ENCODE measurements around the gene SLC9A8. TPM values are rescaled to one million over a fixed set of nuclear protein-coding genes. Genes with fewer than 3 reads are reported as not detected.

SLC9A8 gene
- total RNA-seq, 1 experiment from 2014 or later = 6.5 TPM

DNA sequence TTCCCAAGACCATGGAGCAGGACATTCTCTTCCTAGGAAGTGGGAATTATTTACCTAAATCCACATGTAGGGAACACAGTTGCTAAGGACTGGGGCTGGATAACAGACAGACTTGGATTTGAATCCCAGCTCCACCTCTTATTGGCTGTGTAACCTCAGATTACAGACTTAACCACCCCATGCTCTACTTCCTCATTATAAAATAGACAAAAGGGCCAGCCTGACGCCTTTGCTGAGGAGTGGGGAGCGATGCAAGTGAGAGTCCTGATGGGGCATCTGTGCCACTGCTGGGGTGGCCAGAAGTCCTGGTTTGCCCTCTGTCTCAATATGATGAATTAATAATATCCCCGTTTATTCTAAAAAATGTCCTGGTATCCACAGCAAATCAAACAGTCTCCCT, 55.9 kb downstream of the SLC9A8 start:
- Mint-ChIP-seq H3K4me3 (no peak overlapping the region), H3K27me3 (ENCODE audit: low read depth) (no peaks in the 10 kb centered on the region), H3K9me3 (no peaks in the 10 kb centered on the region), H3K27ac (no peak overlapping the region), H3K4me1 (peaks cover 15% of the 10 kb centered on the region), H3K36me3 (no peaks in the 10 kb centered on the region; the same call in 1 of the 2 replicates)
- ATAC-seq = no peak
- DNase-seq (ENCODE audit: low spot score) = no peak
- ChIA-PET POLR2A (no interaction called here), CTCF (no interaction called here)
- TF ChIP-seq, protein P1, sequence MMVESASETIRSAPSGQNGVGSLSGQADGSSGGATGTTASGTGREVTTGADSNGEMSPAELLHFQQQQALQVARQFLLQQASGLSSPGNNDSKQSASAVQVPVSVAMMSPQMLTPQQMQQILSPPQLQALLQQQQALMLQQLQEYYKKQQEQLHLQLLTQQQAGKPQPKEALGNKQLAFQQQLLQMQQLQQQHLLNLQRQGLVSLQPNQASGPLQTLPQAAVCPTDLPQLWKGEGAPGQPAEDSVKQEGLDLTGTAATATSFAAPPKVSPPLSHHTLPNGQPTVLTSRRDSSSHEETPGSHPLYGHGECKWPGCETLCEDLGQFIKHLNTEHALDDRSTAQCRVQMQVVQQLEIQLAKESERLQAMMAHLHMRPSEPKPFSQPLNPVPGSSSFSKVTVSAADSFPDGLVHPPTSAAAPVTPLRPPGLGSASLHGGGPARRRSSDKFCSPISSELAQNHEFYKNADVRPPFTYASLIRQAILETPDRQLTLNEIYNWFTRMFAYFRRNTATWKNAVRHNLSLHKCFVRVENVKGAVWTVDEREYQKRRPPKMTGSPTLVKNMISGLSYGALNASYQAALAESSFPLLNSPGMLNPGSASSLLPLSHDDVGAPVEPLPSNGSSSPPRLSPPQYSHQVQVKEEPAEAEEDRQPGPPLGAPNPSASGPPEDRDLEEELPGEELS (CRISPR knock-in tag; IDR thresholded peaks at IDR 0.05) = no peak
- TF ChIP-seq ZNF281 (CRISPR knock-in tag; IDR thresholded peaks at IDR 0.05) = no peak
- TF ChIP-seq MYBL2 (CRISPR knock-in tag; IDR thresholded peaks at IDR 0.05) = no peak
- no peak for TF ChIP-seq RORB (CRISPR knock-in tag; IDR thresholded peaks at IDR 0.05)
- TF ChIP-seq, protein P2, sequence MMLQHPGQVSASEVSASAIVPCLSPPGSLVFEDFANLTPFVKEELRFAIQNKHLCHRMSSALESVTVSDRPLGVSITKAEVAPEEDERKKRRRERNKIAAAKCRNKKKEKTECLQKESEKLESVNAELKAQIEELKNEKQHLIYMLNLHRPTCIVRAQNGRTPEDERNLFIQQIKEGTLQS (CRISPR knock-in tag; conservative IDR thresholded peaks at IDR 0.05) = no peak
- no peak for TF ChIP-seq ZBTB21 (CRISPR knock-in tag; IDR thresholded peaks at IDR 0.05; ENCODE audit: borderline replicate concordance)
- no peak for TF ChIP-seq IRF1 (CRISPR knock-in tag; IDR thresholded peaks at IDR 0.05)
- TF ChIP-seq TP53 (CRISPR knock-in tag; IDR thresholded peaks at IDR 0.05) = no peak

DNA sequence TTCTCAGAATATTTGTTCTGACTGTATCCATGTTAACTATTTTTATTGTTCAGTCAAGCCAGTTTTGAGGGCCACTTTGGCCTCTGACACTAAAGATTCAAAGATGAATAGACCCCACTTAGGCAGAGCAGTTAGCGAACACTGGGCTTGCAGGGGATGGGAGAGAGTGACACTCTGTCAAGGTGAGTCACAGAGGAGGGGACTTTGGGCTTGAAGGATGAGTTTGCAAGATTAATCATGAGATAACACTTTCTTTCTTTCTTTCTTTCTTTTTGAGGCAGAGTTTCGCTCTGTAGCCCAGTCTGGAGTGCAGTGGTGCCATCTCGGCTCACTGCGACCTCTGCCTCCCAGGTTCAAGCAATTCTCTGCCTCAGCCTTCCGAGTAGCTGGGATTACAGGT, 56.3 kb downstream of the SLC9A8 start:
- Mint-ChIP-seq H3K4me3 (no peak overlapping the region), H3K4me1 (peaks cover 15% of the 10 kb centered on the region), H3K36me3 (no peaks in the 10 kb centered on the region; the same call in 1 of the 2 replicates), H3K27ac (no peak overlapping the region), H3K27me3 (ENCODE audit: low read depth) (no peaks in the 10 kb centered on the region), H3K9me3 (no peaks in the 10 kb centered on the region)
- no peak for ATAC-seq
- no peak for DNase-seq (ENCODE audit: low spot score)
- ChIA-PET POLR2A (interaction anchor here (0.5 kb wide), 1 partner anchor 182 kb away, joined by 3 read pairs; no protein-coding TSS in a partner anchor), CTCF (no interaction called here)
- TF ChIP-seq SMAD3 (CRISPR knock-in tag; IDR thresholded peaks at IDR 0.05; ENCODE audit: borderline replicate concordance) (no peak), FOXJ3 (CRISPR knock-in tag; IDR thresholded peaks at IDR 0.05; ENCODE audit: borderline replicate concordance) (no peak)

- Mint-ChIP-seq H3K4me1 (peaks cover 15% of the 10 kb centered on the region), H3K27ac (0 out of 2 replicates have a peak overlapping the region, but pooled peaks have one; percentile 51), H3K36me3 (no peaks in the 10 kb centered on the region; the same call in 1 of the 2 replicates), H3K9me3 (no peaks in the 10 kb centered on the region), H3K27me3 (ENCODE audit: low read depth) (no peaks in the 10 kb centered on the region), H3K4me3 (no peak overlapping the region)
- ChIA-PET CTCF (no interaction called here), POLR2A (no interaction called here)
- DNase-seq (ENCODE audit: low spot score) (no peak), ATAC-seq (no peak)
- TF ChIP-seq FOXK1 (CRISPR knock-in tag; IDR thresholded peaks at IDR 0.05) = no peak
These were observed 57.6 kb downstream of the SLC9A8 start for GRCh38 chr20:49870261-49870660.

DNA sequence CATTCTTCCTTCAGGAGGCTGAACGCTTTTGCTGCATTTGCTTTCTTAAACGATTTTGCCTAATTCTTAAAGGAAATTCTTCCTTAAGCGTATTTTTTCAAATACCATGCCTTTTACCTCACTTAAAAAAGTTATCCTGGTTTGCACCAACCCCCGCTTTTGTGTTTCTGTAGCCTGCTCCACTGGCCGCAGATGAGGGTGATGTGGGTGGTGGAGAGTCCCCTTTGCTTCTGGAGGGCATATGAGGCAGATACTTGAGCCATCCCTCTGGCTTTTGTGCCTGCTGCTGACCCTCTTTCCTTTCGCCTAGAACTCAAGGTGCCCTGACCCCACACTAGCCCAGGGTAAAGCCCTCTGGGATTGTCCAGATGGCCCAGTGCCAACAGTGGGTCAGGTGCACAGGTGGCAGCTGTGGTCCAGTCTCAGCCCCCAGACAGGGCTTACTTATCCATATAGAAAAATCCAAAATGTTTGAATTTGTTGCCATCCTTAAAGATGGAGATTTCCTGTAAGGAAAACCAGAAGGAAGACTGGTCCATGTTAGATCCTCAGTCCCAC, 58.8 kb downstream of the SLC9A8 start:
- no peak overlapping the region for H3K27ac Mint-ChIP-seq
- CTCF ChIA-PET = interaction anchor here (0.9 to 2.0 kb wide), 5 partner anchors 15 to 330 kb away, joined by 4 to 8 read pairs (median 5); no protein-coding TSS in a partner anchor
- POLR2A ChIA-PET = interaction anchor here (0.5 to 0.6 kb wide), 2 partner anchors 72 to 139 kb away, joined by 3 to 5 read pairs; no protein-coding TSS in a partner anchor
- no peak for DNase-seq (ENCODE audit: low spot score)
- no peak overlapping the region for H3K4me3 Mint-ChIP-seq
- ATAC-seq = no peak
- H3K27me3 Mint-ChIP-seq (ENCODE audit: low read depth) = no peaks in the 10 kb centered on the region
- H3K9me3 Mint-ChIP-seq = no peaks in the 10 kb centered on the region
- peaks cover 15% of the 10 kb centered on the region for H3K4me1 Mint-ChIP-seq
- H3K36me3 Mint-ChIP-seq = no peaks in the 10 kb centered on the region; the same call in 1 of the 2 replicates
- no peak for TF ChIP-seq ZNF416 (CRISPR knock-in tag; IDR thresholded peaks at IDR 0.05)
- no peak for TF ChIP-seq ZNF425 (CRISPR knock-in tag; conservative IDR thresholded peaks at IDR 0.05)
- no peak for TF ChIP-seq FOXK1 (CRISPR knock-in tag; IDR thresholded peaks at IDR 0.05)
- no peak for TF ChIP-seq TEAD1 (CRISPR knock-in tag; IDR thresholded peaks at IDR 0.05)
- no peak for TF ChIP-seq E2F1 (CRISPR knock-in tag; IDR thresholded peaks at IDR 0.05)
- no peak for TF ChIP-seq NFYB (CRISPR knock-in tag; conservative IDR thresholded peaks at IDR 0.05; ENCODE audit: low read depth)
- TF ChIP-seq MYBL2 (CRISPR knock-in tag; IDR thresholded peaks at IDR 0.05) = no peak
- TF ChIP-seq CREB1 (CRISPR knock-in tag; IDR thresholded peaks at IDR 0.05) = no peak
- no peak for TF ChIP-seq FOXJ3 (CRISPR knock-in tag; IDR thresholded peaks at IDR 0.05; ENCODE audit: borderline replicate concordance)
- no peak for TF ChIP-seq JAZF1 (CRISPR knock-in tag; IDR thresholded peaks at IDR 0.05)
- no peak for TF ChIP-seq ZNF219 (CRISPR knock-in tag; IDR thresholded peaks at IDR 0.05; ENCODE audit: borderline replicate concordance)
